Measurements from ENCODE around the gene SSTR5.
"Not testable (repeated sequence)": the region's sequence is repeated elsewhere in the genome, so short reads cannot be mapped to it uniquely, and the experiment has no call there.

Gene SSTR5

DNA sequence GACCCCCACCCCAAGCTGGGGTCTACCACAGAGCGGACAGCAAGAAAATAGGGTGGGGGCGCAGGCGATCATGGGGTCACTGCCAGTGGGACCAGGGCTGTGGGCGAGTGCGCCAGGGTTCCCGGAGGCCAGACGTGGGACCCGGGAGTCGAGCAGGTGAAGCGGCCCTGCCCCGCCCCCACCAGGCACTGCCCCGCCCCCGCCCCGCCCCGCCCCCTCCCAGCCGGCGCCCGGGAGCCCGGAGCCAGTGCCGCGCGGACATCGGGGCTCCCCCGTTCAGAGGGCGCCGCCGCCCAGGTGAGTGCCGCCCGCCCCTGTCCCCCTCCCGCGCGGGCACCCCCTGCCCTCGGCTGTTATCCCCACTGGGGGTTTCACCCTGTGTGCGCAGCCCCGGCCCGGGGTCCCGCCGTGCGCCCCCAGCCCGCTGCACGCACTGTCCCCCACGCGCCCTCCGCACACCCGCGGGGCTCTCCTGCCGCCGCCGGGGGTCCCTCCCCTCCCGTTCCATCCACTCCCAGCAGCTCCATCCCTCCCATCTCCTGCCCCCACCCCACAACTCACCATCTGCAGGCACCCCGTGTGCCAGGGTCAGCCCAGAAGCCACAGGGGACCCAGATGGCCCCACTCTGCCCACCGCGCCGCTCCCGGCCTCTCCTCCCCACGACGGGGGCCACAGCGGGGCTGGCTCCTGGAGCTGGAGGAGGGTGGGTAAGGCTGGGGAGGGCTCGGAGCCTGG, at the start of gene SSTR5:
SSTR5 (plus strand) TSS at position 222 of the 736 bp plus-strand sequence. CDS start 6,122 bp downstream, outside the sequence.
- no peak for DNase-seq

DNA sequence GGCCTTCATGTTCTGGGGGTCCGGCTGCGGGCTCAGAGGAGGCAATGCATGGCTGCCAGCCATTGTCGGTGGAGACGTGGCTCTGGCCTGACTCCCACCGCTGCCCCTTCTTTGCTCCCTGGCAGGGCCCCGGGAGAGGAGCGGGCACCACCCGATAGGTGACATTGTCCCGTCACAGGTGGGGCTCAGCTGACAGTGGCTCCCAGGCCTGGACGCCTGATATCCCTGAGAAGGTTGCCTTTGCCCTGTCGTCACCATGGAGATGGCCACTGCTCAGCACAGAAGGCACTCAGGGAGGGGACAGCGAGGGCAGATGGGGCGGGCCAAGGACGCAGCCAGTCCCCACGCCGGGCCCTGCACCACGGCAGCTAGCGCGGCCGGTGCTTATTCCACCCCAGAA, 48.4 kb upstream of the SSTR5 start:
- no peak for DNase-seq

GRCh38 chr16:1025183-1025809, 47.3 kb upstream of the SSTR5 start:
- not testable (repeated sequence) for DNase-seq

DNA sequence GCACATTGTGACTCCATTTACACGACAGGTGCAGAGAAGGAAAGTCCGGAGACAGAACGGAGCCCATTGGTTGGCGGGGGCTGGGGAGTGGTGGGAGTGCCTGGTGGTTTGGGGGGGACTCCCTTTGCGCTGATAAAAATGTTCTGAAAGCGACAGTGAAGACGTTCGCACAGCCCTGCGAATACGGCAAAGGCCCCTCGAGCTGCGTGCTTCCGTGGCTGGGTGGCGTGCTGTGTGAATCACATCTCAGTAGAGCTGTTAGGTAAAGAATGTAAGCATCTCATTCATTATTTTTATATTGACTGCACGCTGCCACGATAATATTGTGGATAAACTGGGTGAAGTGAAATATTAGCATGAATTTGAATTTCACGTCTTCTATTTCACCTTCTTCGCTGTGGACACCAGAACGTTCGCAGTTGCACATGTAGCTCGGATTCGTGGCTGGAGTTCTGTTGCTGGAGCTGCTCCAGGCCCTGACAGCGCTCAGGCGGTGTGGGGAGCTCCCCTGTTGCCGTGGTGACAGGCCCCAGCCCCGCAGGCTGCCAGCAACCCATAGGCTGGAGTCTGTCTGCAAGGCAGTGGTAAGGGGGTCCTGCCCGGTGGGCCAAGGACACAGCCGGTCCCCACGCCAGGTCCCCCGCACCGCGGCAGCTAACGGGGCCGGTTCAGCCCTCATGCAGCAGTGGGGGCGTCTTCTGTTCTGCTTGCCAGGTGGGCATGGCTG, 46.3 kb upstream of the SSTR5 start:
- DNase-seq, result no peak

- DNase-seq, result no peak
These were observed 45.6 kb upstream of the SSTR5 start for GRCh38 chr16:1026784-1027500.

GRCh38 chr16:1027501-1027815, 45.1 kb upstream of the SSTR5 start:
- DNase-seq, result no peak

DNA sequence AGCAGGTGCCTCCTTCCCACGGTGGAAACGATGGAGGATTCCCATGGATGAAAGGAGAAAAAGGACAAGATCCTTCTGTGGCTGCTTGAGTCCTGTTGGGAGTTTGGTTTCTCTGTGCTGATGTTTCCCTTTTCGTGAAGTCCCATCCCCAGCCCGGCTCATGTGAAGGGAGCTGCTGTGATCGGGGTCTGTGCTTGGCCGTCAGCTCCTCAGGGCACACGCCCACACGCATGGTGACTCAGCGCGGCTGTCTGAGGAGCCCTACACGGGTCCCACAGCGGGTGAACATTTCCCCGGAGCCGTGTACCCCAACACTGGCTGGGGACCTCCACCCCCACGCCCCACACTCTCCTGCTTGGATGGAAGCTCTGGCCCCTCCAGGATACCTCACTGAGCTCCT, 44.5 kb upstream of the SSTR5 start:
- no peak for DNase-seq

GRCh38 chr16:1028524-1029258, 43.9 kb upstream of the SSTR5 start:
- no peak for DNase-seq

DNA sequence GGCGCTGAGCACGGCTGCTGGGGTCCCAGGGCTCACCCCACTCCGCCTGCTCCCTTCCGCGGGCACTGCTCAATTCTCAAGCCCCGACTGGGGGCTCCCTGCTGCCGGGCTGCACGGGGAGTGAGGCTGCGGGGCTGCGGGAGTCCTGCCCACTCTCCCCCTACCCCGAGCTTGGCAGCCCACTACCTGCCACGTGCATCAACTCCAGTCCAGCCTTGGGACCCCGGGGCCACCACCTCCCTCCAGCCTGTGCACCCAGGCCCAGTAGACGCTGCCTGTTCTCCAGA, 43.3 kb upstream of the SSTR5 start:
- no peak for DNase-seq

DNA sequence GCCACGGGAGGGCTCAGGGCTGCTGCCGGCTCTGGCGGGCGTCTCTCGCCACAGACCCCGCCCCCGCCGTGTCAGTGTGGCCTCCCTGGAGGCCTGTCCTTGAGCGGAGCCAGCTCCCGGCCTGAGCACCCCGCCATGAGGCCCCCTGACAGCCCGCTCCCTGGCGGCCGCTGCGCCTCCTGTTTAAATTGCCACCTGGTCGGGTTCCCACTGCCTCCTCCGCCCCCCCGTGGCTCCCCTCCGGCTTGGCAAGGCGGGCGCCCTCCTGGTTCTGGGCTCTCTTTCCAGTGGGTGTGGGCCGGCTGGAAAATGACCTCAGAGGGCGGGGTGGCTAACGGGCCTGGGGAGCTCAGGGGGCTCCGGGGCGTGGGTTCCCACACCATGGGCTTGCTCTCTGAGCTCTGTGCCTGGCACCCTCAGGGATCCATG, 42.1 kb upstream of the SSTR5 start:
- DNase-seq, result no peak

DNA sequence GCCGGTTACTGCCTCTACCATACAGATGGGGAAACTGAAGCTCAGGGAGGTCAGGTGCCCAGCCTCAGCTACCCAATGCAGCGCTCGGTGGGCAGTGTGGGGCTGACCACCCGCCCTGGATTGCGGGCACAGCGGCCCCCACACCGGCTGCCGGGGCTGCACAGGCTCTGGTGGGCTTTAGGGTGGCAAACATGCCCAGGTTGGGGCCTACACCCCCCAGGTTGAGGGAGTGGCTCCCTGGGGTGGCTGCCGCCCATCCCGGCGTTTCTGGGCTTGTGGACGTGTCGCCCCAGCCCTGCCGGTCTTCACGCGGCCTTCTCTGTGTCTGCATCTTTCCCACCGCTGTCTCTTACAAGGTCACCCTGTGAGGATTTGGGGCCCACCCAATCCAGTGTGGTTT, 40.9 kb upstream of the SSTR5 start:
- DNase-seq, result no peak

GRCh38 chr16:1032607-1033006, 39.9 kb upstream of the SSTR5 start:
- no peak for DNase-seq

GRCh38 chr16:1033128-1033679, 39.3 kb upstream of the SSTR5 start:
- no peak for DNase-seq

DNA sequence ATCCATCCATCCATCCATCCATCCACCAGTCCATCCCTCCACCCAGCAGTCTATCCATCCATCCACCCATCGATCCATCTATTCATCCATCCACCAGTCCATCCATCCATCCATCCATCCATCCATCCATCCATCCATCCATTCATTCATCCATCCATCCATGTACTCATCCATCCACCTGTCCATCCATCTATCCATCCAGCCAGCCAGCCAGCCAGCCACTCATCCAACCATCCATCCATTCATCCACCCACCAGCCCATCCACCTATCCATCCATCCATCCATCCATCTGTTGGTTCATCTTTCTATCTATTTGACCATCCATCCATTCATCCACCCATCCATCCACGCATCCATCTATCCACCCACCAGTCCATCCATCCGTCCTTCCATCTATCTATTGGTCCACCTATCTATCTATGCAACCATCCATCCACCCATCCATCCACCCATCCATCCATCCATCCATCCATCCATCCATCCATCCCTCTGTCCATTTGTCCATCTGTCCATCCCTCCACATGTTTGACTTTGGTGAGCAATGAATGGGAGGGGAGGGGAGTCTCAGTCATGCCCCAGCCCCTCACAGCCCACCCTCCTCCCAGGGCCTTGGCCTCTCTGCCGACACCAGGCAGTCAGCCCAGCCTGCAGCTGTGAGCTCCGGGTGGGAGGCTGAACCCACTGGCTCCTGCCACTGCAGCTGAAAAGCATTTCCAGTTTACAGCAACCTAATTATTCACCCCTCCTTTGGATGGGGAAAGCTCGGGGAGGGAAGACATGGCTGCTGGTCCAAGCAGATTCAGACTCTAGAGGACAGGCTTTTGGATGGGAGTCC, 38.1 kb upstream of the SSTR5 start:
- no peak for DNase-seq

- no peak for DNase-seq
These were observed 37.5 kb upstream of the SSTR5 start for GRCh38 chr16:1035066-1035415.

GRCh38 chr16:1036166-1036565, 36.4 kb upstream of the SSTR5 start:
- DNase-seq, result no peak

GRCh38 chr16:1036726-1037393, 35.7 kb upstream of the SSTR5 start:
- no peak for DNase-seq

- DNase-seq, result no peak
These were observed 34.9 kb upstream of the SSTR5 start for GRCh38 chr16:1037394-1038257.

GRCh38 chr16:1038932-1039331, 33.6 kb upstream of the SSTR5 start:
- no peak for DNase-seq

- no peak for DNase-seq
These were observed 32.8 kb upstream of the SSTR5 start for GRCh38 chr16:1039762-1040161.
